ENCODE data around the gene STAC. TPM values are rescaled to one million over a fixed set of nuclear protein-coding genes. Genes with fewer than 3 reads are reported as not detected.

Gene STAC
- total RNA-seq, 2 experiments from 2014 or later, result not detected

DNA sequence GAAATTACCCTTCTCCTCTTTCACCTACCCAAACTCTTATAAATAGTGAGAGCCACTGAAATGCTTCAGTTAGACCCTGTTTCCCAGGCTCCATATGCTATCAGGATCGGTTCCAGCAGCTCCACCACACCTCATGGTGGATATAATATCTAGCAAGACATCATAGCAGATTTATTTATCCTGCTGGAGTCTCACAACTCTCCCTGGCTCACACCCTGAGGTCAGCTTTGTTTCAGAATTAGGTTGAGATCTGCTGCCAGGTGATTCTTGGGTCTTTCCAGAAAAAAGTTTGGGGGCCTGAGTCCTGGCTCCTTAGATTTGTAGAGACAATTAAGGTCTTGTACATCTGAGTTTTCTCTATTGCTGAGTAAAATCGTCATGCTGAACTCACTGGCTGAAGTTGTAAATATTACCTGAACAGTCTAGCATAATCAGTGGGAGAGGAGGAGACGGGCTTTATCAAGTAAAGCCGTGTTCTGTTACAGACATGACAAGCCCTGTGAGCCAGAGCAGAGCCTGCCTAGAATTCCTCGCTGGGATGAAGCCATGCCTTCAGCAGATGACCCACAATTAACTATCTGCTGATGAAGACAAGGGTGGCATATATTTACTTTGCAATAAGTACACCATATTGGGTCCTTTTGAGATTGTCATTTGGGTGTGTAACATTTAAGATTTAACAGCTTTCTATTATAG is 131.6 kb downstream of the STAC start:
- Mint-ChIP-seq H3K36me3 (ENCODE audit: low read depth) (no peaks in the 10 kb centered on the region), H3K4me1 (ENCODE audit: low read depth) (no peaks in the 10 kb centered on the region), H3K27ac (no peak overlapping the region), H3K4me3 (no peak overlapping the region), H3K27me3 (ENCODE audit: low read depth) (no peaks in the 10 kb centered on the region), H3K9me3 (ENCODE audit: insufficient read depth) (no peaks in the 10 kb centered on the region)
- ATAC-seq (no peak), DNase-seq (no peak)
- ChIA-PET CTCF (no interaction called here), POLR2A (no interaction called here)

DNA sequence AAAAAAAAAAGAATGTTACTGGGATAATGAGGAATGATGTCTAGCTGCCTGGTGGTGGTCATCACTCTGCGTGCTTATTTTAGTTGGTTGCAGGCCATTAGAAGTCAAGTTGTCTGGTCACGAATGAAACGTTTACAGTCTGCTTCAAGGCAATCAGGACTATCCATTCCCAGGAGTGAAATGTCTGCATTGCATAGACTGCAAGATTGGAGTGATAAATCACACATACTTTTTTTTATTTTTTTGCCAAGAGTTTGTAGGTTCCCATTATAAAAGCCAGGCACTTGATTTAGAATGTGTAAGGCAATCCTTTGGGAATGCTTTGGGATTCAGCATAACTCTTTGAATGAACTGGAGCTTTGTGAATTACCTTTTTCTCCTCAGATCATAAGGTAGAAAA is 132.3 kb downstream of the STAC start:
- POLR2A ChIA-PET, result no interaction called here
- ATAC-seq (no peak), DNase-seq (no peak)
- CTCF ChIA-PET, result no interaction called here
- no peak overlapping the region for H3K4me3 Mint-ChIP-seq
- H3K36me3 Mint-ChIP-seq (ENCODE audit: low read depth), result no peaks in the 10 kb centered on the region
- no peaks in the 10 kb centered on the region for H3K4me1 Mint-ChIP-seq (ENCODE audit: low read depth)
- no peaks in the 10 kb centered on the region for H3K9me3 Mint-ChIP-seq (ENCODE audit: insufficient read depth)
- no peak overlapping the region for H3K27ac Mint-ChIP-seq
- H3K27me3 Mint-ChIP-seq (ENCODE audit: low read depth), result no peaks in the 10 kb centered on the region

DNA sequence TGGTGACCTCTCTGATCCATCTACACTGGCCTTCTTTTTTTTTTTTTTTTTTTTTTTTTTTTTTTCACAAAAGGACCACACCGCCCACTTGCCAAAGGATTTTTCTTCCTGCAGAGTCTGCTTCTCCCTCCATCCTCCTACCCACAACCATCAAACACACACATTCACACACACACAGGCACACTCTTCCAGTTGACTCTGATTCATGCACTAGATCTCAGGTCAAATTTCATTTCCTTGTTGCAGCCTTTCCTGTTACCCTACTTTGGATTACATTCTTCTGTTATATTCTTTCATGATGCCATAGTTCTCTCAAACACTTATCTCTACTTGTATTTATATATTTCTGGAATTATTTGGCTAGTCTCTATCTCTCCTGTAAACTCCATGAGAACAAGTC is 133.9 kb downstream of the STAC start:
- ChIA-PET POLR2A (no interaction called here), CTCF (no interaction called here)
- H3K4me1 Mint-ChIP-seq (ENCODE audit: low read depth), result no peaks in the 10 kb centered on the region
- ATAC-seq (no peak), DNase-seq (no peak)
- no peaks in the 10 kb centered on the region for H3K9me3 Mint-ChIP-seq (ENCODE audit: insufficient read depth)
- H3K27me3 Mint-ChIP-seq (ENCODE audit: low read depth), result no peaks in the 10 kb centered on the region
- H3K4me3 Mint-ChIP-seq, result no peak overlapping the region
- H3K27ac Mint-ChIP-seq, result no peak overlapping the region
- no peaks in the 10 kb centered on the region for H3K36me3 Mint-ChIP-seq (ENCODE audit: low read depth)

DNA sequence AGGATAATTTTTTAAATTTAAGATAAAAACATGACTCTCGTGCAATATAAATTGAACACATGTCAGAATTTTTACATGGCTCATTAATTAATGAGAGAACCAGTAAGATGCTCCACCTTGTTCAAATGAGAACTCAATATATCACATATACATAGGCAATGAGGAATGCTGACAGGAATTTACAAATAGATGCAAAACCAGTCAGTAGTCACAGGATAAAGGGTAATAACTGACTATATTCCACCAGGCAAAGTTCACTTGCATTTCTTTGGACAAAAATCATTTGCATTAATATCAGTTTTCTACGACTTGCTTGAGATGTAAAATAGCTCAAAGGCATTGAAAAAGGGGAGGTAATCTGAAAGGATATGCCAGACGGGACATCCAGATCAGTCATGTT is 139.4 kb downstream of the STAC start:
- no peak for DNase-seq
- no peaks in the 10 kb centered on the region for H3K4me1 Mint-ChIP-seq (ENCODE audit: low read depth)
- no peak overlapping the region for H3K27ac Mint-ChIP-seq
- POLR2A ChIA-PET, result no interaction called here
- no peaks in the 10 kb centered on the region for H3K27me3 Mint-ChIP-seq (ENCODE audit: low read depth)
- no peaks in the 10 kb centered on the region for H3K36me3 Mint-ChIP-seq (ENCODE audit: low read depth)
- H3K9me3 Mint-ChIP-seq (ENCODE audit: insufficient read depth), result no peaks in the 10 kb centered on the region
- ATAC-seq, result no peak
- CTCF ChIA-PET, result no interaction called here
- H3K4me3 Mint-ChIP-seq, result no peak overlapping the region

DNA sequence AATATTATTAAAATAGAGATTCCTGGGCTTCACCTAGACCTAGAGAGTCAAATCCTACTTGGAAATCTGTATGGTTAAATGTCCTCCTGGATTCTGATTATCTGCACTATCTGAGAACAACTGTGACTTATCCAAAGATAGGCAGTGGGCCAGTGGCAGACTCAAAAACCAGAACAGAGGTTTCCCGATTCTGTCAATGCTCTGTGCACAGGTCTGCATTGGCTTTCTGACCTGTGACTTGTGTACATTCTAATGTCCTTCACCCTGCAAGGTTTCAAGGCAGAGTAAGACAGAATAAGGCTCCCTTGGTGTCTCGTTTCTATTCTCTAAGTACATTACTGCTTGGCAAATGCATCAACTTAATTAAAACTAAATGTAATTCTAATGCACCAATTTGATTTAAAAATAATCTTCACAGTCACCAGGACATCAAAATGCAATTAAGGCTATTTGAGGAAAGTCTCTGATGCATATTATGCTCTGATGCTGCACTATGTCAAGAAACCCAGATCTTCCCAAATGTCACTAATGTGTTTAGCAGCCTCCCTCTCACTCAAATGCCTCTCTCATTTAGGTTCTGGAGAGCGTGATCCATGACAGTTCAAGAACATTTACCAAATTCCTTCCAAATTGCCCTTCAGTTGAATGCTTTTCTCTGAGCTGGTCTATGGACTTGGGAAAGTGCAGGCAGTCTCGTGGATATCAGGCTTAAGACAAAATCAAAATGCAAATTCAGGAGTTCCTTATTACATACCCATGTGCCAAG is 140.1 kb downstream of the STAC start:
- no peaks in the 10 kb centered on the region for H3K36me3 Mint-ChIP-seq (ENCODE audit: low read depth)
- ATAC-seq, result no peak

DNA sequence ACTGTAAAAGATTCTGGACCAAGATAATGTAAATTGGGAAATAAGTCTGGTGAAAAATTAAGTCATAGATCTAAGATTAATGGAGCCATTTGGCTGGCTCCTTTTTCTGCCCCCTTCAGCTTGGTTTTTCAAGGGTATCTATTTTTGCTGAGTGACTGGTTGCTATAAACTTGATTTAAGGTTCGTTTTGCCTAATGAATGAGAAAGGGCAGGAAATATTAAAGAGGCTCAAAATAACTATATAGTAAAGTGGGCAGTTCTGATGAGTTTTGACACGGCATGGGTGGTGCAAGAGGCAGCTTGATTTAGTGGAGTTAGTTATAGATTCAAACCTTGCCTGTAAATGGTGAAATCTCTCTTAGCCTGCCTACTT is 140.7 kb downstream of the STAC start:
- Mint-ChIP-seq H3K9me3 (ENCODE audit: insufficient read depth) (no peaks in the 10 kb centered on the region), H3K4me1 (ENCODE audit: low read depth) (no peaks in the 10 kb centered on the region), H3K27ac (no peak overlapping the region), H3K36me3 (ENCODE audit: low read depth) (no peaks in the 10 kb centered on the region), H3K27me3 (ENCODE audit: low read depth) (no peaks in the 10 kb centered on the region), H3K4me3 (no peak overlapping the region)
- ATAC-seq (no peak), DNase-seq (no peak)
- ChIA-PET POLR2A (no interaction called here), CTCF (no interaction called here)

More for the DNA sequence above, 140.1 kb downstream of the STAC start:
- H3K9me3 Mint-ChIP-seq (ENCODE audit: insufficient read depth), result no peaks in the 10 kb centered on the region
- H3K27me3 Mint-ChIP-seq (ENCODE audit: low read depth), result no peaks in the 10 kb centered on the region
- no peaks in the 10 kb centered on the region for H3K4me1 Mint-ChIP-seq (ENCODE audit: low read depth)
- no peak for DNase-seq
- ChIA-PET CTCF (no interaction called here), POLR2A (no interaction called here)
- no peak overlapping the region for H3K27ac Mint-ChIP-seq
- H3K4me3 Mint-ChIP-seq, result no peak overlapping the region

DNA sequence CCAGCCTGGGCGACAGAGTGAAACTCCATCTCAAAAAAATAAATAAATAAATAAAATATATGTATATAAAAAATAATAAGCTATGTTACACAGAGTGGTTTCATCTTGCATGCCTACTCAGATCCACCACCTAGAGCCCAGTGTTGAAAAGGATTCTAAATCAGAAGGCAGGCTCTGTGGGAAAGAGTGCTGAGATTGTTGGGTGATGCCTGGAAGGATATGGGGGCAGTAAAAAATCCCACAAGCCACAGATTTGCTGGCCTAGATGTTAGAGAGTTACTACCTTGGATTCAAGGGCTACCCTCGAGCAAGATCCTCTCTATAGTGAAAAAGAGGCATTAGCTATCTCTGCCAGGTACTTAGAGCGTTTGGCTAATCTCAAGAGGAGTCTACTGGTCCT is 144.3 kb downstream of the STAC start:
- ATAC-seq (no peak), DNase-seq (no peak)
- no peak overlapping the region for H3K4me3 Mint-ChIP-seq
- H3K27me3 Mint-ChIP-seq (ENCODE audit: low read depth), result no peaks in the 10 kb centered on the region
- H3K9me3 Mint-ChIP-seq (ENCODE audit: insufficient read depth), result no peaks in the 10 kb centered on the region
- no peaks in the 10 kb centered on the region for H3K36me3 Mint-ChIP-seq (ENCODE audit: low read depth)
- POLR2A ChIA-PET, result no interaction called here
- CTCF ChIA-PET, result no interaction called here
- H3K27ac Mint-ChIP-seq, result no peak overlapping the region
- no peaks in the 10 kb centered on the region for H3K4me1 Mint-ChIP-seq (ENCODE audit: low read depth)

DNA sequence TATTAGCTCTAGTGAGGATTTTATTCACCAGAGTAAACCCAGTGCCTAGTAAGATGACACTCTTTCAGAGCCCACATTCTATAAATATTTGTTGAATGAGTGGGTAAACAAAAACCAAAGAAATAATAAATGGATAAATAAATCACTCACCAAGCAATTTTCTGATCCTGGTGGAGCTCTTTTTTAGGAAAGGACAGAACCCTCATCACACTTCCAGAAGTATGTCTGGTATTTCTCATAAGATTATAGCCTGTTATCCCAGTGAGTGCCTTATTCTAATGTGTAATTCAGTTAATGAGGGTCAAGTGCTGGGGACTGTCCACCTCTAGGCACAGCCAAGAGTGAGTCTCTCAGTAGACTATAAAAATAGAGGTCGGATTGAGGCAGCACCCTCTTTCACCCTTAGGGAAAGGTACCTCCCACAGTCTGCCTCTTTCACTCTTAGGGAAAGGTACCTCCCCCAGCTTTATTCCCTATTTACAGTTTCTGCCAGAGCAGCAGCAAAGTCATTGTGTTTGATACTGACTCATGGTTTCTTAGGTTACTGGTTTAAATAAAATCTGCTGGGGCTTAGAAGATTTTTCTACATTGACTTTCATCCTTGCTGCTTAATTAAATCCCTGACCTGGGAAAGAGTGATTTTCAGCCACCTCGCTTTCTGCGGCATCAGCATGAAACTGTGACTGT is 145.0 kb downstream of the STAC start:
- Mint-ChIP-seq H3K4me1 (ENCODE audit: low read depth) (no peaks in the 10 kb centered on the region), H3K4me3 (no peak overlapping the region), H3K9me3 (ENCODE audit: insufficient read depth) (no peaks in the 10 kb centered on the region), H3K36me3 (ENCODE audit: low read depth) (no peaks in the 10 kb centered on the region), H3K27ac (no peak overlapping the region), H3K27me3 (ENCODE audit: low read depth) (no peaks in the 10 kb centered on the region)
- DNase-seq (no peak), ATAC-seq (no peak)
- POLR2A ChIA-PET, result no interaction called here
- CTCF ChIA-PET, result no interaction called here

DNA sequence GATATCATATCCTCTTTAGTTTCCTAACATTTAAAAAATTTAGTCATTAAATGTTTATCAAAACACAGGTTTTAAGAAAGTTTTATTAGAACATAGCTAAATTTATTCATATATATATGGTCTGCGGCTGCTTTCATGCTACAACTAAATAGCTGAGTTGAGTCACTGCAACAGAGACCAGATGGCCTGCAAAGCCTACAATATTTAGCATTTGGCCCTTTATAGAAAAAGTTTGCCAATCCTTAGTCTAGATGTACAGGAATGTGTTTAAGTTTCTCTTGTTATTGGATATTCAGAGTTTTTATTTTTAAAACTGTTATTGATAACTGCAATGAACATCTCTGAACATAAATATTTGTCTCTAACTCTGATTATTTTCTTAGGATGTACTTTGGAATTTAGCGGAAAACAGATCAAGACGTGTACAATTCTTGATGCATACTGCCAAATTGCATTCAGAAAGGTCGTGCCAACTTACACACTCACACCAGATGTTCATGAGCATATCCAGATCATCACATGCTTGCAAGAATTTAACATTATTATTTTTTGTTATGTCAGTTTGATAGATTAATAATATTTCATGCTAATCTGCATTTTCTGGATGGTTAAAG is 157.9 kb downstream of the STAC start:
- no peaks in the 10 kb centered on the region for H3K9me3 Mint-ChIP-seq (ENCODE audit: insufficient read depth)
- no peak overlapping the region for H3K4me3 Mint-ChIP-seq
- no peaks in the 10 kb centered on the region for H3K27me3 Mint-ChIP-seq (ENCODE audit: low read depth)
- CTCF ChIA-PET, result no interaction called here
- H3K36me3 Mint-ChIP-seq (ENCODE audit: low read depth), result no peaks in the 10 kb centered on the region
- no peaks in the 10 kb centered on the region for H3K4me1 Mint-ChIP-seq (ENCODE audit: low read depth)
- DNase-seq (no peak), ATAC-seq (no peak)
- no peak overlapping the region for H3K27ac Mint-ChIP-seq
- POLR2A ChIA-PET, result no interaction called here

DNA sequence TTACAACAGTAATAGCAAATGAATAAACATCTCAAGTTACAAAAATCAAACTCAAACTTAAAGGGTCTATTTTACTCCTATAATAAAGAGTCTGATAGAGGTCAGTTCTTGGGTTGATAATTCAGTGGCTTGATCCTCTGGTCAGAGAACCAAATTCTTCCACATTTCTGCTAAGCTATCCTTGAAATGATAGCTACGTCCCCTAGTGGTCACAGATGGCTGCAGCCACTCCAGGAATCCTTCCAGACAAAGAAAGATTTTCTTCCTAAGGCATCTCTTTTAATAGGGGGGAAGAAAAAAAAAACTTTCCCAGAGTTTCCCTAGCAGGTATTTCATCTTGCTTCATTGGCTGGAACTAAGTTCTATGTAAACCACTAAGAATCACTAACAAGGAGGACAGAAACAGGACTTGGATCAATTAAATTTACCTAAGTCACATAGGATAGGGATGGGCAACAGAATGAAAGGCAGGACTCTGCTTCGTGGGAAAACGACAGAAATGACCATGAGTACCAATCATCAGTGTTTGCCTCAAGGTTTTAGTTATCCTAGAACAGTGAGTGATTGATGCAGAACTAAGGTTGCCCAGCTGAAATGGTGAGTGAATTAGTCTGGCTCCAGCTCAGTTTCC is 160.7 kb downstream of the STAC start:
- no peak overlapping the region for H3K27ac Mint-ChIP-seq
- H3K27me3 Mint-ChIP-seq (ENCODE audit: low read depth), result no peaks in the 10 kb centered on the region
- ATAC-seq (no peak), DNase-seq (no peak)
- no peaks in the 10 kb centered on the region for H3K4me1 Mint-ChIP-seq (ENCODE audit: low read depth)
- POLR2A ChIA-PET, result no interaction called here
- CTCF ChIA-PET, result no interaction called here
- no peak overlapping the region for H3K4me3 Mint-ChIP-seq
- H3K9me3 Mint-ChIP-seq (ENCODE audit: insufficient read depth), result no peaks in the 10 kb centered on the region
- H3K36me3 Mint-ChIP-seq (ENCODE audit: low read depth), result no peaks in the 10 kb centered on the region

DNA sequence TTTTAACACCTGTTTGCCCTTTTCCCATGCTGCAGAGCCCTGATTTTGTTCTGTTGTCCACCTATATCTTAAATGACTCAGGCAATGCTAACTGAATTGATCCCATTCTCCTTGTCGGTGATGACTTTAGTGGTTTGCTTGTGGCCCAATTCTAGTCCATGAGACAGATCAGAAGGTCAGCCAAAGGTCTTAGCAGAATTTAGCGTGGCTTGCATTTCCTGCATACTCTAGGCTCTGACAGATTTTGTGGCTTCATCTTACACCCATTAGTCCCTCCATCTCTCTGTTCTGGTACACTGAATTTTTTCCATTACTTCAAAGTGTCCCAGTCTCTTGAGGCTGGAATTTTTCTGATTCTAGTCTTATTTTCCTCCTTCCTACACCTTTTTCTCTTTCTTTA is 161.9 kb downstream of the STAC start:
- no peaks in the 10 kb centered on the region for H3K27me3 Mint-ChIP-seq (ENCODE audit: low read depth)
- no peaks in the 10 kb centered on the region for H3K9me3 Mint-ChIP-seq (ENCODE audit: insufficient read depth)
- POLR2A ChIA-PET, result no interaction called here
- no peak for DNase-seq
- no peak for ATAC-seq
- H3K36me3 Mint-ChIP-seq (ENCODE audit: low read depth), result no peaks in the 10 kb centered on the region
- no peak overlapping the region for H3K4me3 Mint-ChIP-seq
- CTCF ChIA-PET, result no interaction called here
- H3K4me1 Mint-ChIP-seq (ENCODE audit: low read depth), result no peaks in the 10 kb centered on the region
- no peak overlapping the region for H3K27ac Mint-ChIP-seq
